NCI-H2107 treated with DMSO at 0.1 percent for 48 hours (cell line): ENCODE data around the gene CRYGN.

Experiments used
- DNase-seq: peaks from one replicate; lab custom pipeline; 2025; ENCODE audit not compliant: unreplicated experiment; lab: John Stamatoyannopoulos, UW

Gene CRYGN, protein sequence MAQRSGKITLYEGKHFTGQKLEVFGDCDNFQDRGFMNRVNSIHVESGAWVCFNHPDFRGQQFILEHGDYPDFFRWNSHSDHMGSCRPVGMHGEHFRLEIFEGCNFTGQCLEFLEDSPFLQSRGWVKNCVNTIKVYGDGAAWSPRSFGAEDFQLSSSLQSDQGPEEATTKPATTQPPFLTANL

GRCh38 chr7:151439855-151440798 is at the start of gene CRYGN:
TSS of gene CRYGN (minus strand) at chr7:151440141. CDS start at chr7:151439917, 224 bp downstream.
- DNase-seq = no peak

GRCh38 chr7:151489498-151489897 is 49.6 kb upstream of the CRYGN start:
- DNase-seq = no peak

DNA sequence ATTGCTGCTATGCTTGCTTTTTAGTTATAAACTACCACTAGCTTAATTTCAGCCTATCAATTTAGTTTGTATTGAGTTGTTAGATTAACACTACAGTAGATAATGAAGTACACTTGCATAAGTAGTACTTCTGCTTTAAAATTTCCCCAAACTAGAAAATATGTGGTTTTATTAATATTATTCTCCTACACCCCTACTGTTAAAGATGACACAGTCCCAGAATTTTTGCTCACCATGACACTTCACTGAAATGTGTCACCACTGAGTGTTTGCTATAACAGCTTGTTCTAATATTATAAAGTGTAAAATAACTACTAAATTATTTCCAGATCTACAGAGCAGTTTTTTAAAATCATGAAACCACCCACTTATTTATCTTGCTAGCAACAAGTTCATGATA is 48.2 kb upstream of the CRYGN start:
- DNase-seq = no peak

DNA sequence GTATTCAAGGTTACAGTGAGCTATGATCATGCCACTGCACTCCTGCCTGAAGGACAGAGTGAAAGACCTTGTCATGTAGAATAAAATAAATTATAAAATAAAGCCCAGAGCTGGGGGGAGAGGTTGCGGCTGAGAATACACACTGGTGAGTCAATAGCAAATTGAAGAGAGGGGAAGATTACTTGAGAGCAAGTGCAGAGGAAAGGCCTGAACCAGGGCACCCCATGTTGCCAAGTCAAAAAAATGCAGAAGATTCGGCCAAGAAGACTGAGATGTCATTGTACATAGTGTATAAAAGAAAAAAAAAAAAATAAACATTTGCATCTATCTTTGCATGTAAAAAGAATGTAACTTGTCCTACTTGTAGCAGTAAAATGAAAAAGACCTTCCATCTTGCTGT is 47.3 kb upstream of the CRYGN start:
- no peak for DNase-seq

GRCh38 chr7:151486074-151486473 is 46.1 kb upstream of the CRYGN start:
- DNase-seq = no peak

GRCh38 chr7:151484971-151485707 is 45.2 kb upstream of the CRYGN start:
- no peak for DNase-seq

DNA sequence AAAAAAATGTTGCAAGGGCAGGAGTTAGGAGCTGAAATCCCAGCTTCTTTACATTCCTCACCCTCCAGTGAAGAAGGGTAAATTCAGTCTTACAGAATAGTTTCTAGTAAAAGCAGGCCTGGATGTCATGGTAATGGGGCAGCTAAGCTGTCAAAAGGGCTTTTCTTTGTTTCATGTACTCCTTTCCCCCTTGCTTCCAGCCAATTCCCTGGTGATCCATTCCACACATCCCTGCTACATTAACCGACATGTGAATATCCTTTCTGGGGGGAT is 43.7 kb upstream of the CRYGN start:
- DNase-seq = no peak

DNA sequence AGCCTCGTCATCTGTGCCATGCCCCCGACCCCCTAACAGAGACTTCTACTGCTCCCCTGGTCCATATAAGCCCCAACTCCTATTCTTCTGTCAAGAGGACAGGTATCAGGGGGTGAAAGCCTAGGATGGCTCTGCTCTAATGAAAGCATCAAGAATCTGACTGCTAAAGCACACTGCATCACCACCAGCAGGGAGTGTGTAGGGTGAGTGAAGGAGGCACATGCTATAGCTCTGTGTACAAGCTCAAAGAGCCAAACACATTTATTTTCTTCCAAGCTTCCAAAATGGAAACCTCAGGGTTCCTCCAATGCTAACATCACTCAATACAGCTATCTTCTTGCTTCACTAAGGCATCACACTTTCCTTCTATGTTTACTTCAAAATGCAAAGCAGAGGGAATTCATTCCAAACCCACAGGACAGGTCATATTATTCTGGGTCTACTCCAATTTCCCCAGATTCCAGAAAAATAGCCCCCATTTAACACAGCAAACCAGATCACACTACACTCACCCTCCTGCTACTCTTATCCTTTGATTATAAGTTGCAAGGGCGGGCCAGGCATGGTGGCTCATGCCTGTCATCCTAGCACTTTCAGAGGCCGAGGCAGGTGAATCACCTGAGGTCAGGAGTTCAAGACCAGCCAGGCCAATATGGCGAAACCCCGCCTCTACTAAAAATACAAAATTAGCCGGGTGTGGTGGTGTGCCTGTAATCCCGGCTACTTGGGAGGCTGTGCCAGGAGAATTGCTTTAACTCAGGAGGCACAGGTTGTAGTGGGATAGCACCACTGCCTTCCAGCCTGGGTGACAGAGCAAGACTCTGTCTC is 43.2 kb upstream of the CRYGN start:
- no peak for DNase-seq

- no peak for DNase-seq
These were observed 41.9 kb upstream of the CRYGN start for GRCh38 chr7:151481650-151482505.

GRCh38 chr7:151477867-151478266 is 37.9 kb upstream of the CRYGN start:
- DNase-seq = no peak

DNA sequence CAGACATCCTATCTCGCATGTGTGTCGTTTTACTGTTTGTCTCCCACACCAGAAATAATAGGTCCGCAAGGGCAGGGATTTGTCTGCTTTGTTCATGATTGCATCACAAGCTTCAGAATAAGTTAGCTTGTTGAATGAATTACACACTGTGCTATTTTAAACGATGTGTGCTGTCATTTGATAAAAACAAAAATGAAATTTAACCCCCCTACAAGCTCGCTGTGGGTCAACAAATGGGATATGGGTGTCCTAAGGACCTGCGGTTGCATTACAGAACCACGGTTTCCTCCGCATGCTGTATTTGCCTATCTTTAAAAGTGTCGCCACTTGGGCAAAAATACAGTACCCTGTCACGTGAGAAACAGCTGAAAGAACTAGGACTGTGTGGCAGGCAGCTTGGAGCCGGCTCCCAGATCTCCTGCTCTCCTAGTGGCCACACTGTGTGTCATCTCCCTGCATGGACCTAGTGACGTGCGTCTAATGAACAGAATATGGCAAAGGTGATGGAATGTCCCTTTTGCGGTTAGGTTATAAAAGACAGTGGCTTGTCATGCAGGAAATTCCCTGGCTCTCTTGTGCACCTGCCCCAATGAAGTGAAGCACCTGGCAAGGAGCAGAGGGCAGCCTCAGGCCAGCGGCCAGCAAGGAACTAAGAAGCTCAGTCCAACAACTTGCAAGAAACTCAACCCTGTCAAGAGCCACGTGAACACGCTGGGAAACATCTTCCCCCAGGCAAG is 32.9 kb upstream of the CRYGN start:
- DNase-seq = no peak

GRCh38 chr7:151470711-151471110 is 30.8 kb upstream of the CRYGN start:
- no peak for DNase-seq

- no peak for DNase-seq
These were observed 29.3 kb upstream of the CRYGN start for GRCh38 chr7:151469281-151469680.

DNA sequence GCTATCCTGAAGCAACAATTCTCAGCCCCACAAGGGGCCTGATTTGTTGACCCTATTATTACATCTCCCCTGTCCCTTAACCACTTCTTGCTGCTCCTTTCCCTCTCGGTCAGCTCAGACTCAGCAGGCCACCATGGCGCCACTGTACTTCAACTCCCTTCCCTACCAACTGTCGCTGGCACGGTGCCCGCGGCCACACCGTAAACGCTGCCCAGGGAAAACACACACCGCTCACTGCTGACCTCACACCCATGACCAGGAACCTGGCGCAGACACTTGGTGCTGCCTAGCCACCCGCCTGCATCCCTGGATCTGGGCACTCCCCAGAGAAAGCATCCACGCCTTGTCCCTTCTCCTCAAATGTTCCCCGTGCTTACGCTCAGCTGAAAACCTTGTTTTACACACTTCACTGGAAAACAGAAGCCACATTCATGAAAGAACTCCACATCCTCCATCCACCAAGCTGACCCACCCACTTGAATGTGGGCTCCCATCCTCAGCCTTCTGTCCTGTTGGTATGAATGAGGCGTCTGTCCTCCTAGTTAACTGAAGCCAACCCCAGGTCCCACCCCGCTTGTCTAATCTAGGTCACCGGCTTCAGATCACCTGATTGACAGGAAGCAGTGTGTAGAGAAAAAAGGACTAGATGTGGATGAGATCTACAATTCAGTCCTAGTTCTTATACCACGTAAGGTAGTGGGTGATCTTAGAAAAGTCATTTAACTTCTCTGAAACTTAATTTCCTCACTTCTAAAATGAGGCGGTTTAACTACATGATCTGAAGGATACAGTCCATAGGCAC is 28.5 kb upstream of the CRYGN start:
- no peak for DNase-seq

DNA sequence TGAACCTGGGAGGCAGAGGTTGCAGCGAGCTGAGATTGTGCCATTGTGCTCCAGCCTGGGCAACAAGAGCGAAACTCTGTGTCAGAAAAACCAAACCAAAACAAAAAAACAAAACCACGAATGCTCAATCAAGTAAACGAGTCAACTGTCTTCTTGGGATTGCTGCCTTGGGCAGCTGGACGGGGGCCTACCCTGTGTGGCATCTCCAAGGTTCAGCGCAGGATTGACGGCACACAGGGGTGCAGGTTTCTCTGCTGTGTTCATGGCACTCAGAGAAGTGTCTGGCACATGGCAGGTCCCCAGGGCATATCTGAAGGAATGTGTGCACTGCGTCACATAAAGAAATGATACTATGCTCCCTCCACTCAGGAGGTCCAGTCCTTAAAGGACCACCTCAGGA is 25.2 kb upstream of the CRYGN start:
- DNase-seq = no peak

- no peak for DNase-seq
These were observed 22.4 kb upstream of the CRYGN start for GRCh38 chr7:151462306-151462779.

- no peak for DNase-seq
These were observed 21.9 kb upstream of the CRYGN start for GRCh38 chr7:151461942-151462230.

GRCh38 chr7:151461096-151461941 is 21.4 kb upstream of the CRYGN start:
- DNase-seq = no peak
